KMS-11 (cell line): Measurements from ENCODE around the gene SETD6.

Source experiments
- H2AFZ ChIP-seq: fragments of 200-600 bp; sonication (generic); 2 replicates; pipeline ENCODE4 v1.6.1; 2016; ENCODE audit warnings: antibody characterized with exemption, mixed run types, low read depth
- H3K27ac ChIP-seq: fragments of 200-600 bp; sonication (generic); 2 replicates; pipeline ENCODE4 v1.6.1; 2016; ENCODE audit warnings: mild to moderate bottlenecking, mixed run types
- H3K27me3 ChIP-seq: fragments of 200-600 bp; sonication (generic); 2 replicates; pipeline ENCODE4 v1.6.1; 2017; ENCODE audit warnings: mild to moderate bottlenecking, low read depth, mixed run types, moderate library complexity; ENCODE audit not compliant: insufficient read depth
- H3K36me3 ChIP-seq: fragments of 200-600 bp; sonication (generic); 2 replicates; pipeline ENCODE4 v1.6.1; 2017; ENCODE audit warnings: mild to moderate bottlenecking, mixed run types; ENCODE audit not compliant: insufficient read depth
- H3K4me1 ChIP-seq: fragments of 200-600 bp; sonication (generic); 2 replicates; pipeline ENCODE4 v1.6.1; 2016; ENCODE audit warnings: mild to moderate bottlenecking, low read depth, mixed run types; ENCODE audit not compliant: poor library complexity, severe bottlenecking
- H3K4me2 ChIP-seq: fragments of 200-600 bp; sonication (generic); 2 replicates; pipeline ENCODE4 v1.7.0; 2016; ENCODE audit warnings: mild to moderate bottlenecking, mixed run types
- H3K4me3 ChIP-seq: fragments of 200-600 bp; sonication (generic); IDR thresholded peaks from 2 replicates; pipeline ENCODE4 v1.6.1; 2017; ENCODE audit warnings: low read depth, low read length, mixed read lengths; ENCODE audit not compliant: insufficient read depth
- H3K79me2 ChIP-seq: fragments of 200-600 bp; sonication (generic); 2 replicates; pipeline ENCODE4 v1.6.1; 2016; ENCODE audit warnings: low read depth, mixed run types; ENCODE audit not compliant: insufficient read depth
- H3K9ac ChIP-seq: fragments of 200-600 bp; sonication (generic); 2 replicates; pipeline ENCODE4 v1.6.1; 2016; ENCODE audit warnings: mild to moderate bottlenecking, mixed run types
- H4K20me1 ChIP-seq: fragments of 200-600 bp; sonication (generic); 2 replicates; pipeline ENCODE4 v1.6.1; 2016; ENCODE audit warnings: mild to moderate bottlenecking, mixed run types; ENCODE audit not compliant: insufficient read depth
- CTCF ChIP-seq: fragments of 200-600 bp; sonication (generic); conservative IDR thresholded peaks from 2 replicates; pipeline ENCODE4 v1.6.1; 2017; ENCODE audit warnings: low read depth, mild to moderate bottlenecking, antibody characterized with exemption, low read length, moderate library complexity, mixed read lengths

Gene SETD6

GRCh38 chr16:58501242-58502131, 13.8 kb upstream of the SETD6 start:
- Histone ChIP-seq H3K27me3 (no peaks in the 10 kb centered on the region), H3K9ac (no peak overlapping the region), H2AFZ (no peak overlapping the region), H3K4me3 (no peak overlapping the region), H3K36me3 (no peaks in the 10 kb centered on the region), H3K79me2 (no peaks in the 10 kb centered on the region), H3K4me2 (no peak overlapping the region), H3K27ac (no peak overlapping the region), H3K4me1 (peaks cover 29% of the 10 kb centered on the region), H4K20me1 (no peaks in the 10 kb centered on the region)
- TF ChIP-seq CTCF, result no peak

- no peaks in the 10 kb centered on the region for H3K36me3 ChIP-seq
- H4K20me1 ChIP-seq, result no peaks in the 10 kb centered on the region
- no peak overlapping the region for H3K27ac ChIP-seq
- no peak overlapping the region for H3K9ac ChIP-seq
- TF ChIP-seq CTCF, result no peak
- no peak overlapping the region for H3K4me3 ChIP-seq
- H3K79me2 ChIP-seq, result no peaks in the 10 kb centered on the region
- no peak overlapping the region for H3K4me2 ChIP-seq
- no peak overlapping the region for H2AFZ ChIP-seq
- peaks cover 20% of the 10 kb centered on the region for H3K4me1 ChIP-seq
- H3K27me3 ChIP-seq, result no peaks in the 10 kb centered on the region
These were observed 12.9 kb upstream of the SETD6 start for GRCh38 chr16:58502217-58502921.

- Histone ChIP-seq H3K4me3 (no peak overlapping the region), H3K9ac (no peak overlapping the region), H2AFZ (no peak overlapping the region), H3K79me2 (no peaks in the 10 kb centered on the region), H4K20me1 (no peaks in the 10 kb centered on the region), H3K27ac (no peak overlapping the region), H3K27me3 (no peaks in the 10 kb centered on the region), H3K36me3 (no peaks in the 10 kb centered on the region), H3K4me1 (peaks cover 11% of the 10 kb centered on the region), H3K4me2 (no peak overlapping the region)
- no peak for TF ChIP-seq CTCF
These were observed 12.0 kb upstream of the SETD6 start for GRCh38 chr16:58503166-58503862.

- Histone ChIP-seq H4K20me1 (no peaks in the 10 kb centered on the region), H3K9ac (no peak overlapping the region), H2AFZ (no peak overlapping the region), H3K4me1 (peaks cover 5% of the 10 kb centered on the region), H3K27me3 (no peaks in the 10 kb centered on the region), H3K4me3 (no peak overlapping the region), H3K4me2 (no peak overlapping the region), H3K79me2 (no peaks in the 10 kb centered on the region), H3K36me3 (no peaks in the 10 kb centered on the region), H3K27ac (no peak overlapping the region)
- TF ChIP-seq CTCF, result no peak
These were observed 11.2 kb upstream of the SETD6 start for GRCh38 chr16:58503863-58504688.
